Measurements from ENCODE around the gene ZNF423.

ZNF423 gene

DNA sequence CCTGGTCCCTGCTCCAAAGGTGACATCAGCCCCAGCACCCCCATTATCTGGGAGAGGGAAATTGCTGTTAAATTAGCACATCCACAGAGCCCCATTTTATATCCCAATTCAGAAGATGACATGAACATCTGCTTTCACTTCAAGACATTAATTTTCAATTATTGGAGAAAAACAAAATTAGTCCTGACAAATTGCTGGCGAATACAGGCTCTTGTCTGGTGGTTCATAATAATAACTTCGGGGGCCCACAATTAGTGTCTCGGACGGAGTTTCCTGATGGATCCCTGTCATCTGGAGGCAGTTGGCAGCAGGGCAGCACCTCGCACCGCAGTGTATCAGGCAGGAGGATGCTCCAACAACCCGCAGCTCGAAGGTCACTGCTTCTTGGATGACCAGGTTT lies 7.4 kb downstream of the ZNF423 start:
- no peak for DNase-seq (ENCODE audit: low read depth)
- no peak overlapping the region for H3K4me3 ChIP-seq (ENCODE audit: low read depth, low read length)
- TF ChIP-seq, protein P1, sequence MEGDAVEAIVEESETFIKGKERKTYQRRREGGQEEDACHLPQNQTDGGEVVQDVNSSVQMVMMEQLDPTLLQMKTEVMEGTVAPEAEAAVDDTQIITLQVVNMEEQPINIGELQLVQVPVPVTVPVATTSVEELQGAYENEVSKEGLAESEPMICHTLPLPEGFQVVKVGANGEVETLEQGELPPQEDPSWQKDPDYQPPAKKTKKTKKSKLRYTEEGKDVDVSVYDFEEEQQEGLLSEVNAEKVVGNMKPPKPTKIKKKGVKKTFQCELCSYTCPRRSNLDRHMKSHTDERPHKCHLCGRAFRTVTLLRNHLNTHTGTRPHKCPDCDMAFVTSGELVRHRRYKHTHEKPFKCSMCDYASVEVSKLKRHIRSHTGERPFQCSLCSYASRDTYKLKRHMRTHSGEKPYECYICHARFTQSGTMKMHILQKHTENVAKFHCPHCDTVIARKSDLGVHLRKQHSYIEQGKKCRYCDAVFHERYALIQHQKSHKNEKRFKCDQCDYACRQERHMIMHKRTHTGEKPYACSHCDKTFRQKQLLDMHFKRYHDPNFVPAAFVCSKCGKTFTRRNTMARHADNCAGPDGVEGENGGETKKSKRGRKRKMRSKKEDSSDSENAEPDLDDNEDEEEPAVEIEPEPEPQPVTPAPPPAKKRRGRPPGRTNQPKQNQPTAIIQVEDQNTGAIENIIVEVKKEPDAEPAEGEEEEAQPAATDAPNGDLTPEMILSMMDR (IDR thresholded peaks at IDR 0.05; ENCODE audit: insufficient read depth, low read depth, low read length, missing control alignments) = no peak

DNA sequence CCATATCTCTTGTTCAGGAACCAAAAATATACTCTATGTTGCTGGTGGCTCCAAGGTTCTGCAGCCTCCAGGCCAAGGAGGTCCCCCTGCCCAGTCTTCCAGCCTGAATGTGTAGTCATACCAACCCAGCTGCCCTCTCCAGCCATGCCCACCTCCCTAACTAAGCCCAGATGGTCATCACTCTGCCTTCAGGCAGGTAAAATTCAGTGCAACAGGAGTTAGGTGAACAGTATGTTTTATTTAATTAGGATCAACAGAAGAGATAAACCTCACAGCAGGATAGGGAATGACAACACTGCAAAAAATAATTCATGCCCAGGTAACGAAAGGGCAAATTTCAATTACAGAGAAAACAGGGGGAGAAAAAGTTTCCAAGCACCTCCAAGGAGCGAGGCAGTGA lies 9.1 kb downstream of the ZNF423 start:
- H3K4me3 ChIP-seq (ENCODE audit: low read depth, low read length) = no peak overlapping the region
- TF ChIP-seq, protein P1 (IDR thresholded peaks at IDR 0.05; ENCODE audit: insufficient read depth, low read depth, low read length, missing control alignments) = no peak
- DNase-seq (ENCODE audit: low read depth) = no peak

GRCh38 chr16:49844359-49844758 lies 11.6 kb downstream of the ZNF423 start:
- DNase-seq (ENCODE audit: low read depth) = no peak
- no peak overlapping the region for H3K4me3 ChIP-seq (ENCODE audit: low read depth, low read length)
- TF ChIP-seq, protein P1 (IDR thresholded peaks at IDR 0.05; ENCODE audit: insufficient read depth, low read depth, low read length, missing control alignments) = no peak

GRCh38 chr16:49843758-49844157 lies 12.2 kb downstream of the ZNF423 start:
- DNase-seq (ENCODE audit: low read depth) = no peak
- H3K4me3 ChIP-seq (ENCODE audit: low read depth, low read length) = no peak overlapping the region
- TF ChIP-seq, protein P1 (IDR thresholded peaks at IDR 0.05; ENCODE audit: insufficient read depth, low read depth, low read length, missing control alignments) = no peak

DNA sequence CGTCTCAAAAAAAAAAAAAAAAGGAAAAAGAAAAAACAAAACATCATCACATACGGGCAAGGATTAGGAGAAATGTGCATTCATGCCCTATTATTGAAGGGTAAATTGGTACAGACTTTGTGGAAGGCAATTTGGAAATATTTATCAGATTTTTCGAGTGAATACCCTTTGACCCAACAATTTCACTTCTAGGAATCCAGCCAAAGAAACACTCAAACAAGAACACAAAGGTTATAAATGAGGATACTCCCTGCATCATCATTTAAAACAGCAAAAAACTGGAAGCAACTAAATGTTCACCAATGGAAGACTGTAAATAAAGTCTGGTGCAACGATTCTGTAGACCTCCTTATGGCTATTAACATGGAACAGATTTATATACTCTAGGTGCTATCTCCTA lies 12.9 kb downstream of the ZNF423 start:
- no peak for DNase-seq (ENCODE audit: low read depth)
- TF ChIP-seq, protein P1 (IDR thresholded peaks at IDR 0.05; ENCODE audit: insufficient read depth, low read depth, low read length, missing control alignments) = no peak
- H3K4me3 ChIP-seq (ENCODE audit: low read depth, low read length) = no peak overlapping the region

DNA sequence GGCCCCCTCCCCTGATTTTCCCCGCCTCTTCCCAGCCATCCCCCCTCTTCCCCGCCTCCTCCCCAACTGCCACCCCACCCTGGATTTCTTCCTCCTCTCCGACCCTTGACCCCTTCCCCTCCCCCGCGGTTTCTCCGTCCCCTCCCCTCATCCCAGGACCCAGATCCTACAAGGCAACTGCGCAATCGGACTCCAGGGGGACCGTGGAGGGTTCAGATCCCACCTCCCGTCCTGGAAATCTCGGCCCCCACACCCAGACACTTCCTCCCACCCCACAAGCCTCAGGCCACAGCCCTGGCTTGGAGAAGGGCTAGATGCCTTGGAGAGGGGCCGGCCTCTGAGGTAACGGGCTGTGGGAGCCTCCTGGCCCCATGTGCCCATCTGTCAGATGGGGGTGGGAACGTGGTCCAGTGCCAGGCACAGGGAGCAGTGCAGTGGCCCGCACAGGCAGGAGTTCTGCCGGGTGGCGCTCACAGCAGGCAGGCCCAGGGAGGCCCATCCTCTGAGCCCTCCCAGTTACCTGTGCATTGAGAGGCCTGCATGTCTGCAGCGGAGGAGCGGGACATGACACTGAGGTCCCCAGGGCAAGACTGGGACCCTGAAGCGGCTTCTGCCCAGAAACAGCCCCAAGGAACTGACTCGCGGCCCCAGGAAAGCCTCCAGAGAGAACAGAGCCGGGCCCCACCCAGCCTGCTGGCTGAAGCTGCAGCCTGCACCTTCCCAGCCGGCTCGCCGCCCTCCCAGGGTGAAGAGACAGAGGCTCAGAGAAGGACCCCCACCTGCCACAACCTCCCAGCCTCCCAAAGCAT lies 16.7 kb downstream of the ZNF423 start:
- no peak for DNase-seq (ENCODE audit: low read depth)
- TF ChIP-seq, protein P1 (IDR thresholded peaks at IDR 0.05; ENCODE audit: insufficient read depth, low read depth, low read length, missing control alignments) = no peak
- H3K4me3 ChIP-seq (ENCODE audit: low read depth, low read length) = no peak overlapping the region
